HCT116 (cell line): ENCODE results near the gene CGB7. TPM values are rescaled to one million over a fixed set of nuclear protein-coding genes. Genes with fewer than 3 reads are reported as not detected.

Experiments
- microRNA-seq: library from miRNA; unstranded; fragments of <30 nt; microRNA quantifications from one replicate; pipeline ENCODE4, GENCODE V29; 2016; ENCODE audit warnings: borderline number of aligned reads
- total RNA-seq: library from RNA; stranded (reverse); gene quantifications from one replicate; pipeline ENCODE4 v1.2.1, GENCODE V29; 2021; ENCODE audit not compliant: unreplicated experiment

The CGB7 gene
- total RNA-seq, 1 experiment from 2014 or later: 5.4 TPM

Small RNA genes within 50 kb of the gene (microRNA-seq; reads per million reads assigned to microRNA genes)
- gene MIR6798: not detected

Other genes with a start within 250 kb of the CGB7 start
- gene BCAT2, start 246.7 kb downstream of the CGB7 start, total RNA-seq: 66.1 TPM
- gene HSD17B14, start 221.3 kb downstream of the CGB7 start, total RNA-seq: 3.9 TPM
- gene PLEKHA4, start 189.1 kb downstream of the CGB7 start, total RNA-seq: 20.4 TPM
- gene PPP1R15A, start 185.3 kb downstream of the CGB7 start, total RNA-seq: 50.3 TPM
- gene TULP2, start 159.0 kb downstream of the CGB7 start, total RNA-seq: not detected
- gene NUCB1, start 157.4 kb downstream of the CGB7 start, total RNA-seq: 88.8 TPM
- 8.6 TPM for gene DHDH, start 124.0 kb downstream of the CGB7 start, total RNA-seq
- 96.4 TPM for gene BAX, start 102.9 kb downstream of the CGB7 start, total RNA-seq
- gene FTL, start 92.4 kb downstream of the CGB7 start, total RNA-seq: 1,885 TPM
- 50.7 TPM for gene GYS1, start 64.4 kb downstream of the CGB7 start, total RNA-seq
- 270 TPM for gene RUVBL2, start 63.9 kb downstream of the CGB7 start, total RNA-seq
- 3.7 TPM for gene LHB, start 40.7 kb downstream of the CGB7 start, total RNA-seq
- not detected for gene CGB3, start 33.4 kb downstream of the CGB7 start, total RNA-seq
- 5.0 TPM for gene CGB2, start 25.9 kb downstream of the CGB7 start, total RNA-seq
- 0.76 TPM for gene CGB1, start 20.9 kb downstream of the CGB7 start, total RNA-seq
- gene CGB5, start 13.9 kb downstream of the CGB7 start, total RNA-seq: not detected
- gene CGB8, start 8.6 kb downstream of the CGB7 start, total RNA-seq: 0.34 TPM
- gene NTF4, start 7.1 kb upstream of the CGB7 start, total RNA-seq: 1.7 TPM
- not detected for gene KCNA7, start 14.9 kb upstream of the CGB7 start, total RNA-seq
- 236 TPM for gene SNRNP70, start 27.7 kb upstream of the CGB7 start, total RNA-seq
- 7.2 TPM for gene LIN7B, start 56.6 kb upstream of the CGB7 start, total RNA-seq
- 2.2 TPM for gene C19orf73, start 61.4 kb upstream of the CGB7 start, total RNA-seq
- gene PPFIA3, start 61.8 kb upstream of the CGB7 start, total RNA-seq: 28.1 TPM
- gene HRC, start 97.6 kb upstream of the CGB7 start, total RNA-seq: not detected
- 44.2 TPM for gene TRPM4, start 100.0 kb upstream of the CGB7 start, total RNA-seq